ENCODE data around the gene NTM. TPM values are rescaled to one million over a fixed set of nuclear protein-coding genes. Genes with fewer than 3 reads are reported as not detected.

Gene NTM
- total RNA-seq, 8 experiments from 2014 or later = 0.80 to 169 (median 18.6) TPM

- in situ Hi-C loops (cut with MboI; ENCODE audit: low pct_unique_long_range_greater_than_20kb in 2 of 9, low sequenced_read_pairs in 9 of 9, unreplicated experiment in 9 of 9) = no loop called here
- no peak for ATAC-seq (replicated peaks in 6 of 8)
- Histone ChIP-seq H3K4me1 (replicated peaks in 1 of 2) (peaks cover 0 to 24% of the 10 kb centered on the region in 2 donors), H3K4me3 (no peak overlapping the region), H3K27ac (no peak overlapping the region)
- 72 to 100% (median 94%) methylated on average over 1 to 3 of the region's 3 CpGs; no CpG with 5 or more reads in 5 of the 10 experiments for WGBS, 10 experiments
Measured at GRCh38 chr11:132037467-132037862, 667.0 kb downstream of the NTM start.

DNA sequence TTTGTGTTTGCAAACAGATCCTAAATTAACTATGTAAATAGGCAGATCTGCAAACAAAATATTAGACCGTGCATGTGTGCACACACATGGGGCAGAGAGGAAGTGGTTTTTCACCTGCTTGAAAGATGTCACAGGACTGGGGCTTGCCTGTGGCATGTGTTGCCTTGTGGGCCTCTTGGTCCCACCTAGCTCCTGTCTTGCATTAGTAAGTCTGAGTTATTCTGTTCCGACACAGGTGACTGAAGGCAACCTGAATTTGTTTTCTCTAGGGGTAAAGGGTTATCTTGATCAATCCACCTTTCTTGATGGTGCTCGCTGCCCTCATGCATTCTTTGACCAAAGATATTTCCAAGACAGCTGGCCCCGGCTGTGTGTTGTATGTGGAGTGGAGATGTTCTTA lies 667.5 kb downstream of the NTM start:
- 0 to 93% (median 75%) methylated on average over 1 to 4 of the region's 4 CpGs; no CpG with 5 or more reads in 3 of the 10 experiments for WGBS, 10 experiments
- no peak for ATAC-seq (replicated peaks in 6 of 8)

DNA sequence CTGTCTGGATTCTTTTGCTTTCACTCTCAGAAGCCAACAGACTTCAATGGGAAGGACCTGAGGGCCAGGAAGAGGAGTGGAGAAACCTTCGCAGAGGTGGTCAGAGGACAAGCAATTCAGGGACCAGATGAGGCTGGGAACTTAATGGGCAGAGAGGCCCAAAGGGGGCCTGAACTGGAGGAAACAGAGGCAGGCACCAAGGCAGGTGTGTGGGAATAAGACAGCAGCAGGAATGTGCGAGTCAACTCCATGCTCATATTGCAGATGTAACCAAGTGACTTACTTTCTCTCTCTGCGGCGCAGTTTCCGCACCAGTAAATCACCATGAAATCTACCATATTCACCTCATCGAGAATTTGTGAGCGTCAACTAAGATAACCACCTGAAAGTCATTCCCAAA lies 669.1 kb downstream of the NTM start:
- Histone ChIP-seq H3K27ac (no peak overlapping the region), H3K4me1 (replicated peaks in 1 of 2) (peaks cover 0 to 28% of the 10 kb centered on the region in 2 donors), H3K4me3 (no peak overlapping the region)
- ATAC-seq (replicated peaks in 6 of 8) = no peak
- 86 to 100% (median 95%) methylated on average over 2 to 7 of the region's 7 CpGs; no CpG with 5 or more reads in 6 of the 10 experiments for WGBS, 10 experiments
- in situ Hi-C loops (cut with MboI; ENCODE audit: low pct_unique_long_range_greater_than_20kb in 2 of 9, low sequenced_read_pairs in 9 of 9, unreplicated experiment in 9 of 9) = no loop called here

More for the DNA sequence above, 667.5 kb downstream of the NTM start:
- in situ Hi-C loops (cut with MboI; ENCODE audit: low pct_unique_long_range_greater_than_20kb in 2 of 9, low sequenced_read_pairs in 9 of 9, unreplicated experiment in 9 of 9) = no loop called here
- Histone ChIP-seq H3K4me1 (replicated peaks in 1 of 2) (peaks cover 0 to 27% of the 10 kb centered on the region in 2 donors), H3K4me3 (no peak overlapping the region), H3K27ac (no peak overlapping the region)

GRCh38 chr11:132042296-132042695 lies 671.9 kb downstream of the NTM start:
- WGBS, 10 experiments = 0 to 75% (median 51%) methylated on average over 1 to 2 of the region's 2 CpGs; no CpG with 5 or more reads in 4 of the 10 experiments
- H3K27ac ChIP-seq = no peak overlapping the region
- H3K4me3 ChIP-seq = no peak overlapping the region
- peaks cover 8 to 22% of the 10 kb centered on the region in 2 donors for H3K4me1 ChIP-seq (replicated peaks in 1 of 2)
- ATAC-seq (replicated peaks in 6 of 8) = no peak
- in situ Hi-C loops (cut with MboI; ENCODE audit: low pct_unique_long_range_greater_than_20kb in 2 of 9, low sequenced_read_pairs in 9 of 9, unreplicated experiment in 9 of 9) = no loop called here

DNA sequence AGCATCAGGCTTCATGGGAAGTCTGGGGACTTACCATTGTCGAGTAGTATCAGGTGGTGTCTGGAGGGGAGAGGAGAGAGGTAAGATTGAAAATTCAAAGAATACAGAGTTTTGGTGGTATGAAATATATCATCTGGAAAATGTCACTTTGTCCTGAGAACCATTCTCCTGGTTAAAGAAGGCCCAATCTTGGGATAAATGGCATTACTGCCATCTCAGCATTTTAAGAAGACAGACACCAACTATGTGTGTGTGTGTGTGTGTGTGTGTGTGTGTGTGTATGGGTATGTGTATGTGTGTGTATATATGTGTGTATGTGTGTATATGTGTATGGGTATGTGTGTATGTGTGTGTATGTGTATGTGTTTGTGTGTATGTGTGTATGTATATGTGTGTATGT lies 673.3 kb downstream of the NTM start:
- no peak overlapping the region for H3K4me3 ChIP-seq
- 38 to 100% (median 65%) methylated on average over 1 of the region's 1 CpG; no CpG with 5 or more reads in 6 of the 10 experiments for WGBS, 10 experiments

DNA sequence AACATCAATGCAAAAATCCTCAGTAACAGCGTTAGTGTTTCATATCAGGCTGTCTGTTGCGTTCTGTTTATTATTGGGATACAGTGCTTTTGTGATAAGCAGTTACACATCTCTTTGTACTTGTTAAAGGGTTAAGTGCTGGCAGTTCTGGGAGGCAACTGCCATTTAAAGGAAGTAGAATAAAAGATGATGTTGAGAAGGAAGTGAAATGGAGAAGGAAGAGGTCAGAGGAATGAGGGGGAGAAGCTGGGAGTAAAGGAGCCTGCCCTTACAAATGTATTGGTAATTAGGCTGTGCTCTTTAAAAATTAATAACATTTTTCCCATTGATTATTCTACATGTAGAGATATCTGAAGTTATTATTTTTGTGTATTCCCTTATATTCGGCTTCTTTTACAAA lies 674.7 kb downstream of the NTM start:
- no peak for ATAC-seq (replicated peaks in 6 of 8)
- H3K4me1 ChIP-seq (replicated peaks in 1 of 2) = peaks cover 21 to 30% of the 10 kb centered on the region in 2 donors
- H3K27ac ChIP-seq = no peak overlapping the region
- no peak overlapping the region for H3K4me3 ChIP-seq
- in situ Hi-C loops (cut with MboI; ENCODE audit: low pct_unique_long_range_greater_than_20kb in 2 of 9, low sequenced_read_pairs in 9 of 9, unreplicated experiment in 9 of 9) = no loop called here
- WGBS, 10 experiments = 69 to 100% (median 90%) methylated on average over 1 to 3 of the region's 3 CpGs

More for the DNA sequence above, 673.3 kb downstream of the NTM start:
- Histone ChIP-seq H3K27ac (no peak overlapping the region), H3K4me1 (replicated peaks in 1 of 2) (peaks cover 21 to 30% of the 10 kb centered on the region in 2 donors)
- in situ Hi-C loops (cut with MboI; ENCODE audit: low pct_unique_long_range_greater_than_20kb in 2 of 9, low sequenced_read_pairs in 9 of 9, unreplicated experiment in 9 of 9) = no loop called here
- no peak for ATAC-seq (replicated peaks in 6 of 8)

GRCh38 chr11:132046288-132046865 lies 676.0 kb downstream of the NTM start:
- H3K4me3 ChIP-seq = no peak overlapping the region
- WGBS, 10 experiments = 43 to 100% (median 77%) methylated on average over 1 to 2 of the region's 2 CpGs; no CpG with 5 or more reads in 5 of the 10 experiments
- peaks cover 31 to 37% of the 10 kb centered on the region in 2 donors for H3K4me1 ChIP-seq (replicated peaks in 1 of 2)
- in situ Hi-C loops (cut with MboI; ENCODE audit: low pct_unique_long_range_greater_than_20kb in 2 of 9, low sequenced_read_pairs in 9 of 9, unreplicated experiment in 9 of 9) = no loop called here
- peak in 4 of 8 experiments; percentile 45 to 89 (median 77) for ATAC-seq (replicated peaks in 6 of 8)
- H3K27ac ChIP-seq = no peak overlapping the region

DNA sequence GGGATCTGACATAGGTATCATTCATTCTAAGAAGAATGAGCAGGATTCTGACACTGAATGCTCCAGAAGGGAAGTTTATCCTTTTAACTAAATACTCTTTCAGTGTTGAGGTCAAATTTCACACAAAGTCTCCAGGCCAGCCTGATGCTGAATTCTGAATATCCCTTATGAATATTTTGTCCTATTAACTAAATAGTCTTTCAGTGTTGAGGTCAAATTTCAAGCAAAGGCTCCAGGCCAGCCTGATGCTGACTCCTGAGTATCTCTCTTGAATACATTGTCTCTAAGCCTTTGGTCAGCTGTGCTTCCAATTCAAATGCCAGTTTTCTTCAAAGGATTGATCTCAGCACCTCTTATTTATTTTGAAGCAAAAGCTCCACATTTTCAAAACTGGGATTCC lies 676.8 kb downstream of the NTM start:
- peak in 1 of 8 experiments; percentile 95 for ATAC-seq (replicated peaks in 6 of 8)
- no peak overlapping the region for H3K27ac ChIP-seq
- no peak overlapping the region for H3K4me3 ChIP-seq
- H3K4me1 ChIP-seq (replicated peaks in 1 of 2) = peaks cover 31 to 37% of the 10 kb centered on the region in 2 donors
- in situ Hi-C loops (cut with MboI; ENCODE audit: low pct_unique_long_range_greater_than_20kb in 2 of 9, low sequenced_read_pairs in 9 of 9, unreplicated experiment in 9 of 9) = no loop called here

DNA sequence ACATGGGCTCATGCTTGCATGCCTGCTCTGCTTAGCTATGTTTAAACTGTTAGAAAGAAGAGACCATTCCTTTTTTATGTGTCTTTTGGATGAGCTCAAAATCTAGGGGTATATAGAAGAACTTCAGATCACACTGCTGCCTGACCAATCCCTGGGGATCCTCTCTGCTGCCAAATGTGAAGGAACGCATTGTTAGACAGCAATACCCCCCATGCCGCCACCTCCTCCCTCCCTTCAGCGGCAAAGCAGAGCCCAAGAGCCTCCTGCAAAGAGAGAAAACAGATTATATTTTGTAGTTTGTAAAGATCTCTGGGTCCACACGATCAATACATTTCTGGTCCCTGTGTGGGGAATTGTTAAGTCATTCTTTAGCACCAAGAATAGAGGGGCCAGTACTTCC lies 677.6 kb downstream of the NTM start:
- in situ Hi-C loops (cut with MboI; ENCODE audit: low pct_unique_long_range_greater_than_20kb in 2 of 9, low sequenced_read_pairs in 9 of 9, unreplicated experiment in 9 of 9) = no loop called here
- peak in 2 of 8 experiments; percentile 19 to 26 for ATAC-seq (replicated peaks in 6 of 8)
- 40 to 92% (median 70%) methylated on average over 1 to 4 of the region's 4 CpGs; no CpG with 5 or more reads in 3 of the 10 experiments for WGBS, 10 experiments
- H3K4me1 ChIP-seq (replicated peaks in 1 of 2) = peaks cover 31 to 33% of the 10 kb centered on the region in 2 donors
- no peak overlapping the region for H3K27ac ChIP-seq
- H3K4me3 ChIP-seq = no peak overlapping the region

DNA sequence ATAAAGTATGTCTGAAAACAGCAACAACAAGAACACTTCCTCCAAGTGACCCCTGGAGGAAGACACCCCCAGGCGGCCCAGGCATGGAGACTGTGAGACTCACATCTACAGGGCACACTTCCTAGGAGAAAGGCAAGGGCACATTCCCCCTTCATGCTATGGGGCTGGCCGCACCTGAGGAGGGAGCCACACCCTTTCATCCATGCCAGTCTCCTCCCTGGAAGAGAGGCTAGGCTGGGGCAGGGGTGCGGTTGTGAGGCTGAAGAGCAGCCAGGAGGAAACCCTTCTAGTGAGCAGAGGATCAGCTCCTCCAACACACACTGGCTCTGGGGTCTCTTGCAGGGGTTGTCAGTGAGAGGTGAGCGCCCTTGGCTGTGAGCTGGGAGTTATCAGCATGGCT lies 678.8 kb downstream of the NTM start:
- no peak for ATAC-seq (replicated peaks in 6 of 8)
- H3K4me1 ChIP-seq (replicated peaks in 1 of 2) = peaks cover 29 to 31% of the 10 kb centered on the region in 2 donors
- in situ Hi-C loops (cut with MboI; ENCODE audit: low pct_unique_long_range_greater_than_20kb in 2 of 9, low sequenced_read_pairs in 9 of 9, unreplicated experiment in 9 of 9) = no loop called here
- WGBS, 10 experiments = 60 to 100% (median 82%) methylated on average over 1 to 2 of the region's 4 CpGs; no CpG with 5 or more reads in 6 of the 10 experiments
- no peak overlapping the region for H3K27ac ChIP-seq
- H3K4me3 ChIP-seq = no peak overlapping the region

DNA sequence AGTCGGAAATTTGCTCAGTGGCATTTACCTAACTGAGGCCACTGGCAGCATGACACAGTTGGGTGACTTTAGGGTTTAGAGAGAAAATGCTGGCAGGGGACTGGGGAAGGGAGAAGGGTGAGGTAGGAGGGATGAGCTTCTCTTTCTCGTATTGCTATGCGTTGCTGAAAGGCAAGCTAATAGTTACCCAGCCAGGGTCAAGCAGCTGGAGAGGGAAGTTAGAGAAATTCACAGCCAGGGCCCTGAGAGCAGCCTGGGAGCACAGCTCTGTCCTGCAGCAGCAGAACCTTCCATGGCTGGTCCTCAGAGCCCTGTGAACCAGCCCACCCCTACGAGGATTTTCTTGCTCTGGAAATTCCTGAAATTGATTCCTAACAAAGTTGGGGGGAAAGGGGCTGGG lies 679.6 kb downstream of the NTM start:
- H3K4me1 ChIP-seq (replicated peaks in 1 of 2) = peaks cover 29 to 31% of the 10 kb centered on the region in 2 donors
- WGBS, 10 experiments = 36 to 100% (median 70%) methylated on average over 1 to 3 of the region's 4 CpGs; no CpG with 5 or more reads in 5 of the 10 experiments
- in situ Hi-C loops (cut with MboI; ENCODE audit: low pct_unique_long_range_greater_than_20kb in 2 of 9, low sequenced_read_pairs in 9 of 9, unreplicated experiment in 9 of 9) = no loop called here
- H3K27ac ChIP-seq = no peak overlapping the region
- no peak for ATAC-seq (replicated peaks in 6 of 8)
- H3K4me3 ChIP-seq = no peak overlapping the region

GRCh38 chr11:132050577-132051165 lies 680.3 kb downstream of the NTM start:
- WGBS, 10 experiments = 17 to 60% (median 43%) methylated on average over 1 to 5 of the region's 6 CpGs; no CpG with 5 or more reads in 3 of the 10 experiments
- in situ Hi-C loops (cut with MboI; ENCODE audit: low pct_unique_long_range_greater_than_20kb in 2 of 9, low sequenced_read_pairs in 9 of 9, unreplicated experiment in 9 of 9) = no loop called here
- Histone ChIP-seq H3K4me3 (no peak overlapping the region), H3K4me1 (replicated peaks in 1 of 2) (peaks cover 29 to 31% of the 10 kb centered on the region in 2 donors), H3K27ac (no peak overlapping the region)
- peak in 1 of 8 experiments; percentile 28 for ATAC-seq (replicated peaks in 6 of 8)

GRCh38 chr11:132051704-132052103 lies 681.3 kb downstream of the NTM start:
- no peak overlapping the region for H3K4me3 ChIP-seq
- H3K27ac ChIP-seq = no peak overlapping the region
- 80 to 100% (median 100%) methylated on average over 2 of the region's 2 CpGs; no CpG with 5 or more reads in 7 of the 10 experiments for WGBS, 10 experiments
- in situ Hi-C loops (cut with MboI; ENCODE audit: low pct_unique_long_range_greater_than_20kb in 2 of 9, low sequenced_read_pairs in 9 of 9, unreplicated experiment in 9 of 9) = no loop called here
- peaks cover 21 to 29% of the 10 kb centered on the region in 2 donors for H3K4me1 ChIP-seq (replicated peaks in 1 of 2)
- ATAC-seq (replicated peaks in 6 of 8) = no peak
